ENCODE data around the gene ATG4D. TPM values are rescaled to one million over a fixed set of nuclear protein-coding genes. Genes with fewer than 3 reads are reported as not detected.
"Not testable (repeated sequence)": the region's sequence is repeated elsewhere in the genome, so short reads cannot be mapped to it uniquely, and the experiment has no call there.

The ATG4D gene
- total RNA-seq, 4 donors from 2014 or later = 46.5 to 59.3 (median 51.4) TPM

DNA sequence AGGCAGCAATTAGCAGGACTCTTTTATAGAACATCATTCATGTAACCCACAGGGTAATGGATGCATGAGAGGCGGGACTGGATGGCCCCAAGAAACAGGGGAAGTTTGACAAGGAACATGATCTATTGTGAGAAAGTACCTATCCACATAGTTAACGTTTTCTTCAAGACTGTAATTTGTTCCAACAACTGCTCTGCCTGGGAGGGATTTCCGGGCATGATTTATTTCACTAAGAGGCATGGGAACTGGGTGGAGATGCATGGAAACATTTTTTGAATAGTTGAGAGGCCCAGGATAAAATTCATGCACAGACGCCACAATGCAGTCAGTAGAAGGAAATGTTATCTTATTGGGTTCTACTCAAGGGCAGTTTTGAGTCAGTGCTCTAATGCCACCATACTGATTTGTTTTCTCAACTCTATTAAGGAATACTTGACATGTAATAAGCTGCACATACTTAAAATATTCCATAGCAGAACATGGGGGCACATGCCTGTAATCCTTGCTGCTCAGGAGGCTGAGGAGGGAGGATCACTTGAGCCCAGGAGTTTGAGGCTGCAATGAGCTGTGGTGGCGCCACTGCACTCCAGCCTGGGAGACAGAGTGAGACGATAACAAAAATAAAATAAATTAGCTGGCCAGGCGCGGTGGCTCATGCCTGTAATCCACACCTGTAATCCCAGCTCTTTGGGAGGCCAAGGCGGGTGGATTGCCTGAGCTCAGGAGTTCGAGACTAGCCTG, 9.9 kb upstream of the ATG4D start:
- WGBS, 2 donors = 44 to 51% methylated on average over 10 of the region's 10 CpGs
- TF ChIP-seq POLR2A (IDR thresholded peaks at IDR 0.05) (no peak), CTCF (IDR thresholded peaks at IDR 0.05) (no peak)
- DNase-seq = no peak
- Histone ChIP-seq H3K4me1 (peaks cover 0 to 32% (median 12%) of the 10 kb centered on the region in 3 donors), H3K36me3 (no peaks in the 10 kb centered on the region), H3K4me3 (no peak overlapping the region), H3K27me3 (peaks cover 0 to 11% (median 0%) of the 10 kb centered on the region in 4 donors), H3K9me3 (no peaks in the 10 kb centered on the region), H3K27ac (peak overlapping the region; percentile 70 to 75 (median 74))
- intact Hi-C loops (cut with DNase I) = no loop called here

DNA sequence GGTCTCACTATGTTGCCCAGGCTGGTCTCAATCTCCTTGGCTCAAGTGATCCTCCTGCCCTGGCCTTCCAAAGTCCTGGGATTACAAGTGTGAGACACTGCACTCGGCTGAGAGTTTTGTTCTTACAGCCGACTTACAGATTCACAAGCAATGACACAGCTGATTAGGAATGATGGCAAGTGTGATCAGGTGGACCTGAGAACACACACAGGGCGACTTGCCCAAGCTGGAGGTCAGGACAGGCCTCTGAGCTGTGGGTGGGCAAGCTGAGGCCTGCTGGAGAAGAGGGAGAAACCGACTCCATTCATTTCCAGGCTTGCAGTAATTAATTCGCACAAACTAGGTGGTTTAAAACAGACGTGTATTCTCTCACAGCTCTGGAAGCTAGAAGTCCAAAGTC, 8.1 kb upstream of the ATG4D start:
- Histone ChIP-seq H3K27me3 (peaks cover 0 to 17% (median 0%) of the 10 kb centered on the region in 4 donors), H3K9me3 (no peaks in the 10 kb centered on the region), H3K27ac (peak overlapping the region; percentile 45 to 75 (median 71)), H3K36me3 (no peaks in the 10 kb centered on the region), H3K4me1 (peaks cover 0 to 32% (median 12%) of the 10 kb centered on the region in 3 donors), H3K4me3 (no peak overlapping the region)
- no peak for DNase-seq
- TF ChIP-seq POLR2A (IDR thresholded peaks at IDR 0.05) (no peak), CTCF (IDR thresholded peaks at IDR 0.05) (no peak)
- intact Hi-C loops (cut with DNase I) = no loop called here
- WGBS, 2 donors = 31 to 55% methylated on average over 5 to 6 of the region's 6 CpGs

DNA sequence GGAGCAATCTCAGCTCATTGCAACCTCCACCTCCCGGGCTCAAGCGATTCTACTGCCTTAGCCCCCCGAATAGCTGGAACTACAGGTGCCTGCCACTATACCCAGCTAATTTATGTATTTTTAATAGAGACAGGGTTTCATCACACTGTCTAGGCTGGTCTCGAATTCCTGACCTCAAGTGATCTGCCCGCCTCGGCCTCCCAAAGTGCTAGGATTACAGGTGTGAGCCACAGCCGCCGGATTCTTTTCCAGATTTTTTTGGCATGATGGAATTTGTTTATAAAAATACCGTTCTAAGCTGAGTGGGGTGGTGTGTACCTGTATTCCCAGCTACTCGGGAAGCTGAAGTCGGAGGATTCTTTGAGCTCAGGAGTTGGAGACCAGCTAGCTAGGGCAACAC, 6.0 kb upstream of the ATG4D start:
- Histone ChIP-seq H3K4me3 (no peak overlapping the region), H3K9me3 (no peaks in the 10 kb centered on the region), H3K4me1 (peaks cover 0 to 39% (median 12%) of the 10 kb centered on the region in 3 donors), H3K27ac (no peak overlapping the region), H3K36me3 (no peaks in the 10 kb centered on the region), H3K27me3 (peaks cover 0 to 17% (median 0%) of the 10 kb centered on the region in 4 donors)
- TF ChIP-seq POLR2A (IDR thresholded peaks at IDR 0.05) = no peak
- no peak for TF ChIP-seq CTCF (IDR thresholded peaks at IDR 0.05)
- WGBS, 2 donors = 67 to 78% methylated on average over 11 of the region's 11 CpGs
- intact Hi-C loops (cut with DNase I) = no loop called here
- DNase-seq = no peak

GRCh38 chr19:10538204-10538983, 5.3 kb upstream of the ATG4D start:
- H3K4me1 ChIP-seq = peaks cover 0 to 41% (median 16%) of the 10 kb centered on the region in 3 donors
- H3K27ac ChIP-seq = no peak overlapping the region
- H3K27me3 ChIP-seq = peaks cover 0 to 17% (median 0%) of the 10 kb centered on the region in 4 donors
- TF ChIP-seq POLR2A (IDR thresholded peaks at IDR 0.05) (no peak), CTCF (IDR thresholded peaks at IDR 0.05) (no peak)
- no peak for DNase-seq
- no peaks in the 10 kb centered on the region for H3K36me3 ChIP-seq
- no peaks in the 10 kb centered on the region for H3K9me3 ChIP-seq
- WGBS, 2 donors = 67 to 68% methylated on average over 19 to 20 of the region's 20 CpGs
- intact Hi-C loops (cut with DNase I) = no loop called here
- no peak overlapping the region for H3K4me3 ChIP-seq

GRCh38 chr19:10539016-10539415, 4.7 kb upstream of the ATG4D start:
- H3K27ac ChIP-seq; DNase-seq; H3K4me3 ChIP-seq; H3K9me3 ChIP-seq; intact Hi-C loops (cut with DNase I); H3K36me3 ChIP-seq: not testable (repeated sequence)
- WGBS, 2 donors = 53 to 83% methylated on average over 5 to 7 of the region's 9 CpGs
- peaks cover 0 to 37% (median 14%) of the 10 kb centered on the region in 3 donors for H3K4me1 ChIP-seq
- peaks cover 0 to 17% (median 0%) of the 10 kb centered on the region in 4 donors for H3K27me3 ChIP-seq
